HUDEP-2 (cell line): Measurements from ENCODE around the gene FGF12.
A peak's percentile ranks its signal among the peaks of the same experiment; 100 is the strongest.
"Not testable (repeated sequence)": the region's sequence is repeated elsewhere in the genome, so short reads cannot be mapped to it uniquely, and the experiment has no call there.

Experiments
- DNase-seq, 76 experiments: peaks; one replicate each; lab custom pipeline; 2025; ENCODE audit not compliant: unreplicated experiment in 76 of 76; lab: John Stamatoyannopoulos, UW

Gene FGF12

DNA sequence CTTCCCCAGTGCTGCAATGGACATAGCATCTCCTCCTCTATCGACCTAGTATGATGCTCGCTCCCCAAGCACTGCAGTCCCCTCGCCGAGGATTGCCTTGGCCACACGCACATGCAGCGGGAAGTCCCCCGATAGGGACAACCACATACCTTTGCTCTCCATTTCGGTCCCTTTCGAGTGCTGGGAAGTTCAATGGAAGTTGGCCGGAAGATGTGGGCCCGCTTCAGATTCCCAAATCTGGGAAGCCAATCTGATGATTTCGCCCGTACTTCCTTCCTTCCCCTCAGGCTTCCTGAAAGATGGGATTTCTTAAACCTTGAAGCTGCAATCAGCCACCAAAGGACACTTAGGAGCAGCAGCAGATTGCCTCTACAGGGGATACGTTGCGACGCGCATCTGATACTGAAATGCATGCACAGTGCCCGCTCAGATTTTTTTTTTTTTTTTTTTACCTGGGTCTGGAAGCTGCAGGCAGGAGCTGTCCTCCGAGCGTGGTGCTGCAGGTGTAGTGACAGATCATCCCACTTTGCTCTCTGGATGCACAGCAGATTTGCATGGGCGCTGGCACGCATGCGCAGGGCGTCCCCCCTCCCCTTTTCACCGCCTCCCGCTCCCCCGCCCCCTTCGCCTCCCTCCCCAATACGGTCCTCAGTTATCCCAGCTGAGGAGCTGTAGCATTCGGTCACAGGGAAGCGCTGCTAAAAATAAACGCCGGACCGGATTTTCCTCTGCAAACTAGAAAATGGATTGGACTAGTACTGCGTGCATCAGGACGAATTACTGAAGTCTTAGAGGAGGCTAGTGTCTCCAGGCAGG, at the start of gene FGF12:
FGF12 (minus strand) TSS at position 510 of the 816 bp plus-strand sequence.
- DNase-seq = no peak

DNA sequence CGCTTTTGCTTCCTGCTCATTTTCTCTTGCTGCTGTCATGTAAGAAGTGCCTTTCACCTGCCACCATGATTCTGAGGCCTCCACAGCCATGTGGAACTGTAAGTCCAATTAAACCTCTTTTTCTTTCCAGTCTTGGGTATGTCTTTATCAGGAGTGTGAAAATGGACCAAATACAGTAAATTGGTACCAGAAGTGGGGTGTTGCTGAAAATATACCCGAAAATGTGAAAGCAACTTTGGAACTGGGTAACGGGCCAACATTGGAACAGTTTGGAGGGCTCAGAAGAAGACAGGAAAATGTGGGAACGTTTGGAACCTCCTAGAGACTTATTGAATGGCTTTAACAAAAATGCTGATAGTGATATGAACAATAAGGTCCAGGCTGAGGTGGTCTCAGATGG, 47.0 kb upstream of the FGF12 start:
- DNase-seq = not testable (repeated sequence)

DNA sequence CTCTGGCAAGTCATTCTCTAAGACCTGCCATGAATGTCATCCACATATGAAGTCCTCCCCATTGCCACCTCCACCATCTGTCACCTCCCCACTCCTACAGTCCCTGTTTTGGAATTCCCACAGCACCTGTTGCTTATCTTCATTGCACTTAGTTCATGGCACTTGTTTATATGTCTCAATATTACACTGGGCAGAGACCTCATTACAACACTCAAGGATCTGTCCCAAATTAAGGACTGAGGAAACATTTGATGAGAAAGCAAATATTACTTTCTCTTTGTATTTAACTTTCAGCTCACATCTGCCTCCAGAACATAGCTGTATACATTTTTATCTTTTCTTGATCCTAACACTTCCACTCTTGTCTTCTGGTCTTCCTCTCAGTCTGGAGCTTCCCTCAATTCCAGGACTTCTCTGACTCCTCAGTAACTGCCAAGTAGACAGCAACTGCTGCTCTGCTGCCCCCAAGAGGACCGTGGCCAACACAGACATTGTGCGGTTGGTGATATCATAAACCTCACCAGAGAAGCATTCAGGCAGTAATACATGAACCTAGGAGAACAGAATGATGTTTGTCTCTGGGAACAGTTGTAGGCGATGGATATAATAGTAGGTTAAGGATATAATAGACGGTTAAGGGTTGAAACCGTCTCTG, 45.0 kb upstream of the FGF12 start:
- peak in 7 of 76 experiments; percentile 0 to 35 (median 4) for DNase-seq

DNA sequence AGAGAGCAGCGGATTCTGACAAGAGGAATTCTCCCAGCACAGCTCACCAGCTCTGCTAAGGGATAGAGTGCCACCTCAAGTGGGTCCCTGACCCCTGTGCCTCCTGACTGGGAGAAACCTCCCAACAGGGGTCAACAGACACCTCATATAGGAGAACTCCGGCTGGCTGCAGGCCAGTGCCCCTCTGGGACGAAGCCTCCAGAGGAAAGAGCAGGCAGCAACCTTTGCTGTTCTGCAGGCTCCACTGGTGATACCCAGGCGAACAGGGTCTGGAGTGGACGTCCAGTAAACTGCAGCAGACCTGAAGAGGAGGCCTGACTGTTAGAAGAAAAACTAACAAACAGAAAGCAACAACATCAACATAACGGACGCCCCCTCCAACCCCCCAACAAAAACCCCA, 31.3 kb upstream of the FGF12 start:
- DNase-seq = no peak

DNA sequence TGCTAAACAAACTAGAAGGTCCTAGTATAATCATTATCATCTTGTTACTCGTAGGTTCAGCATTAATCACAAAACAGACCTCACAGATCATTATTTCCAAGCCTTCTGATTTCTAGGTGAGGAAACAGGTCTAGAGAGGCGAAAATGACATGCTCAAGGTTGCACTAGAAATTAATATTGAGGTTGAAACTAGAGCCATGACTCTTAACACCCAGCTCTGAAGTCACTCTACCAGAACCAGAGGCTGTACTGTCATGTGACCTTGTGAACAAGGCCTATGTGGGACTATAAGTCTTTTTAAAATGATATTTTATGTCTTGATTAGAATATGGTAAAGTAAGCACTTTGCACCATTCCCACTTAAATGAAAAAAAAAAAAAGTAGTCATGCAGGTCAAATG, 23.8 kb upstream of the FGF12 start:
- no peak for DNase-seq

DNA sequence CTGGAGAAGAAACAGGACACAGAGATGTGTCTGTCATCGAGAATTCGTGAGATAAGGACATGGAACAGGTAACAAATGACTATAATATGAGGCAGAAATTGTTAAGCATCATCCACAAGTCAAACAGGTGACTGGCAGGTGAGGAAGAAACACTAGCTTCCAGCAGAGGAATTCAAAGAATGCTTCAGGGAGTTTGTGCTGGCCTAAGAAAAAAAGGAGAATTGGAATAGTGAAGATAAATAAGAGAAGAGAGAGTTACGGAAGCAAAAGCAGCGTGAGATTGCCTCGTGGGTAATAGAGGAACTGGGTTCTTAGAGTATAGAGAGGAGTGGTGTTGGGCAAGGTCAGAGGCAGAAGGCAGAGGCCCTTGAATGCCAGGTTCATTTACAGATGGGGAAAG, 22.9 kb upstream of the FGF12 start:
- DNase-seq = no peak

DNA sequence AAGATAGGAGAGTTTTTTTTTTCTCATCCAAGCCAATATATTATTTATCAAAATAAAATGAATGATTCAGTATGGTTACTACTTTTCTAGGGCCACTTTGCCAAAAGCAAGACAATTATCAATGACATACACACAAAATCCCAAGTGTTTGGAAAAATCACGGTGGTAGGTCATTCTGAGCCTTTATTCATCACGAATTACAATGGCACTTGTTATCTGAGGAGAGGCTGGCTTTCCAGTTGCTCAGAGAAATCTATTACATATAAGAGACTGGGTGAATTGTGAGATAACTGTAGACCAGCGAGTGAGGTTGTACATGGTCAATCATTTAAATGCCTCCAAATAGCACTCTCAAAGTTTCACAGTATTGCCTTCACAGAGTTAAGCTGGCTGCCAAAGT, 20.4 kb upstream of the FGF12 start:
- DNase-seq = no peak

DNA sequence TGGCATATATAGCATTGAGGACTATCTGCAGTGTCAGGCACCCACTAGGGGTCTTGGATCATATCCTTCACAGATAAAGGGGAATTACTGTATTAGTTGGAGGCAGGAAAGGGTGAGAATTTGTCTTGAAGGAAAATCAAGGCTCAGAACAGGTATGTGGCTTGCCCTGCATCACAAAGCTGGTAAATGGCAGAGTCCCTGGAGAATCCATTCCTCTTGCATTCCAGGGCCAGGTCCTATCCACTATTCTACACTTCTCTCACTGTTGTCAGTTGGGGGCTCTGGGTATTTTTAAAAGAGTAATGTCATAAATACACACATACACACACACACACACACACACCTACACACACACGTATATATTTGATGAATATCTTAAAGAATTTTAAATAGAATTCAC, 19.8 kb upstream of the FGF12 start:
- DNase-seq = no peak

DNA sequence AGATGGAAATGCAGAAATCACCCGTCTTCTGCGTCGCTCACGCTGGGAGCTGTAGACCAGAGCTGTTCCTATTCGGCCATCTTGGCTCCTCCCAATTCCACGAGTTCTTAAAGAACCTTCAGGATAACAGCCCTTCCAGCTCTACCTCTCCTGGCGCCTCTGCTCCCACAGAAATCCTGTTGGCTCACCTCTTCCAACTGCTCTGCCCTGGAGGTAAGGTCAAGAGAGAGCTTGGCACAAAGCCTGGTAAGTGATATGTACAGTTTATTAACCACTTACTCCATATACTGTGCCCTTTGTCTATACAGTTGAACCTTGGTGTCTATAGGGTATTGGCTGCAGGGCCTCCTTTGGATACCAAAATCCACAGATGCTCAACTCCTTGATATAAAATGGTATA, 17.8 kb upstream of the FGF12 start:
- no peak for DNase-seq

DNA sequence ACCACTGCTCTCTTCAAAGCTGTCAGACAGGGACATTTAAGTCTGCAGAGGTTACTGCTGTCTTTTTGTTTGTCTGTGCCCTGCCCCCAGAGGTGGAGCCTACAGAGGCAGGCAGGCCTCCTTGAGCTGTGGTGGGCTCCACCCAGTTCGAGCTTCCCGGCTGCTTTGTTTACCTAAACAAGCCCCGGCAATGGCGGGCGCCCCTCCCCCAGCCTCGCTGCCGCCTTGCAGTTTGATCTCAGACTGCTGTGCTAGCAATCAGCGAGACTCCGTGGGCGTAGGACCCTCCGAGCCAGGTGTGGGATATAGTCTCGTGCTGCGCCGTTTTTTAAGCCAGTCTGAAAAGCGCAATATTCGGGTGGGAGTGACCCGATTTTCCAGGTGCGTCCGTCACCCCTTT, 17.3 kb upstream of the FGF12 start:
- not testable (repeated sequence) for DNase-seq

DNA sequence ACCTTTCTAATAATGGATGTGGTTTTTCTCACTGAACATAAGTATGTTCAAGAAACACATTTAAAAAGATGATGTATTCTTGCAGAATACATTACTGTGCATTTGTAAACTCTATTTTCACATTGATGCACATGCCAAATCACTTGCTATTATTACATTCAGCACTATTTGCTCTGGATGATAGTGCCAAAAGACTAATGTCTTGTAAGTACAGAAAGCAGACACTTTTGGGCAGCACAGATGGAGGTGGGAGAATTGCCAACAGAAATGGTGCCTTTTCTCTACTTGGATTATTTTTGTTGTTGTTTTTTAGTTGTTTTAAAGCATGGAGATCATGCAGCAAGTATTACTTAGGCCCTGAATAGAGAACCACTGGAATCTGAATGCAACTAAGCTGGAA, 10.2 kb upstream of the FGF12 start:
- DNase-seq = no peak

DNA sequence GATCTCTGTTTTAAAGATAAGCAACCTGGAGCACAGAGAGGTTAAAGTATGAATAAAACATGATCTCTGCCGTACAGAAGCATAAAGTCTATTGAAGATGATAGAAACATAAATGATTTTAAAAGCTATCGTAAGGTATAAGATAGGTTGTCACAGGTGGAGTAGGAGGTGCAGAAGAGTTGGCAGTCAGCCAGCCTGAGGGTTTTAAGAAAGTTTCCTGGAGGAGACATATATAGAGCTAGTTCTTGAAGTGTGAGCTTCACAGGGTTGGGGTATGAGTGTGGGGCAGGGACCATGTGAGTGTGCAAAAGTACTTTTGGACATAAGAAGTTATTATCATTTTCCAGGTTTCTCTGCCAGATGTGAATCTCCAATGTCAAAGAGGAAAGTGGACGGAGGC, 3.9 kb upstream of the FGF12 start:
- no peak for DNase-seq

DNA sequence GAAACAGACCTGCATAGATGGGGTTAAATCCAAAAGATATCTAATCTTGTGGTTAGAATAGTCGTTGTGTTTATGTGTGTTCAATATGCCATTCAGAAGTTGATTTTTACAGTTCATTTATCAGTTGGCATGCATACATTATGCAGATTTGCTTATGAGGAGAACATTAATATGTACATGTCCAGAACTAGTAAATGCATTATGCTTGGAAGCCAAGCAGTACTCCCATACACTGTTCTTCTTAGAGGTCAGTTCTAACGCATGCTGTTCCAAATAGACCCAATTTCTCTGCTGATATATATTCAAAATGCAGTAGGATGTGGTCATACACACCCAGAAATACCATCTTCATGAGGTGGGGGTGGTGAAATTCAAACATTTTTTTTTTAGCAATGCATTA, 956 bp downstream of the FGF12 start:
- DNase-seq = no peak

DNA sequence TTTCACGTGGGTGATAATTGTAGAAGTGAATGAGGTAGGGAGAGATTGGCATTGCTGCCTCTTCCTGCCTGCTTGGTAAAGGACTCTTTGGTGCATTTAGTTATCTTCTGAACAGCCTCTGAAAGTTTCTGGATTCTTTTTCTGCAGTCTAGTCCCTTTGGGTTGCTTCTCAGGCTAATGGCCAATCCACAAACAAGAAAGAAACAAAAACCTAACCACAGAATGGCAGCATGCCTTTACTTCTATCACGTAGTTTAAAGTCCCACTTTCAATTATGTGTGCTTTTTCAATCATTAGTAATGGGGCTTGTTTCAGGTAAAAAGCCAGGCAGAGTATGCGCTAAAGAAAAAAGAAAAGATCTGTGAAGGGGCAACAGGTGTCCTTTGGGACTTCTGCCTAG, 7.4 kb downstream of the FGF12 start:
- no peak for DNase-seq

DNA sequence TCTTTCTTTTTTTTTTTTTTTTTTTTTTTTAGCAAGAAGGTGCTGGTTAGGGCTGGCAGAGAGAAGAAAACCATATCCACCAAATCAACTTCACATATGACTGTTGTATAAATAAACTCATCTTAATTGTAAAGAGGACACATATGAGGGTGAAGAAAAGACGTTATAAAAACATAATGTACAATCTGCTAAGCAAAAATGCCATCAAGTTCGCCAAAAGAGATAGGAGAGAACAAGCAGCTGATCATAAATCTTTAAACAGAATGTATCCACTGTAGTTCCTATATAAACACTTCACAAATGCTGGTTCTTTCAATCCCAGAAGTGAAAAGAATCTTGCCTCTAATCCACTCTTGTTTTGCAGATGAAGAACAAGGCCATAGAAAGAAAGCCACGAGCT, 9.2 kb downstream of the FGF12 start:
- no peak for DNase-seq

DNA sequence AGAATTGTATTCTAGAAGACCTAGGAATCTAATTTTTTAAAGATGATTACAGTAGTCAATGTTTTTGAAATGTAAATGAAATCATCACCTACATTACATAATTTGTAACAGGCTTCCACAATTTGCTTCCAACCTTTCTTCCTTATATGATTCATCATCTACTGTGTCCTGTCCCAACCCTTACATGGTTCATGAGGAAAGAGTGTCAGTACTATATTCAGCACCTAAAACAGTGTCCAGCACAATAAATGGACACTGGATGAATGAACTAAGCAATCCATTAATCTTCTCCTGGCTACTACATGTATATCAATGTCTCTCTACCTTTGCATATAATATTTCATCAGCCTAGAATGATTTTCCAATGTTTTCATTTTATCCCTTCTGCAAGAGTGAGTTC, 12.2 kb downstream of the FGF12 start:
- no peak for DNase-seq

DNA sequence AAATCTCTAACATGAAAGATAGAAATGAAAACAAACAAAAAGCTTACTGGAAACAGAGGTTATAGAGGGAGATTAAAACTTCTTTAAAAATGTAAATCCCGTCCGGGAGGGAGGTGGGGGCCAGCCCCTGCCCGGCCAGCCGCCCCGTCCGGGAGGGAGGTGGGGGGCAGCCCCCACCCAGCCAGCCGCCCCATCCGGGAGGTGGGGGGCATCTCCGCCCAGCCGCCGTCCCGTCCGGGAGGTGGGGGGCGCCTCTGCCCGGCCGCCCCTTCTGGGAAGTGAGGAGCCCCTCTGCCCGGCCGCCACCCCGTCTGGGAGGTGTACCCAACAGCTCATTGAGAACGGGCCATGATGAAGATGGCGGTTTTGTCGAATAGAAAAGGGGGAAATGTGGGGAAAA, 16.2 kb downstream of the FGF12 start:
- not testable (repeated sequence) for DNase-seq

DNA sequence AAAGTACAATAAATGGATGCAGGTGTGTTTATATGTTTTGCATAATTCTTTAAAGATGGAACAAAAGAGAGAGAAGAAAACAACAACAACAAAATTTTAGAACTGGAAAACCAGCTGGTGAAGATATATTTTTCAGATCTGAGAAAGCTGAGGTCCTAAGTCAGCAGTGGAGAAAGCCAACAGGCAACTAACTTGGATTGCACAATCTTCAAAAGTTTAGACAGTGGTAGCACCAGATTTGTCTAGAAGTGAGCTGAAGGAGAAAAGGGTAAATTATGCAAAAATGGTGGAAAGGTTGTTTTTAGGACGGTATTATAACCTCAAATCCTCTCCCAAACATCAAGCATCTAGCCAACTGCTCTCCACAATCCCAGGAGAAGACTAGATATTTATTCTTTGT, 17.0 kb downstream of the FGF12 start:
- DNase-seq = no peak

DNA sequence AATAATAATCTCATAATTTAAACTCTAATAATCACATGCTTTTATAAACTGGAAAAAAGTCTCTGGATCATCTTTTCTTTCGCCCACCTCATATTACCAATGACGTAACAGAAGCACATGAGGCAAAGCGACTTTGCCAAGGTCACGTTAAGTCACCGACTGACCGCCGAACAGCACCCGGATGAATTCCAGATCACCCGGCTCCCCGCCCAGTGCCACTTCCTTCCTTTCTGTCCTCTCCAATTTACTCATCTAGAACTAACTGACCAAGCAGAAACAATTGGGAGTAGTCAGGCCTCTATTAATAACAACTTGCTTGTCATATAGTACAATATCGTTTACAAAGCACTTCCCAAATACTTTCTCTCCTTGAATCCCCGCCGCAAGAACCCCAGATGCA, 21.1 kb downstream of the FGF12 start:
- no peak for DNase-seq

DNA sequence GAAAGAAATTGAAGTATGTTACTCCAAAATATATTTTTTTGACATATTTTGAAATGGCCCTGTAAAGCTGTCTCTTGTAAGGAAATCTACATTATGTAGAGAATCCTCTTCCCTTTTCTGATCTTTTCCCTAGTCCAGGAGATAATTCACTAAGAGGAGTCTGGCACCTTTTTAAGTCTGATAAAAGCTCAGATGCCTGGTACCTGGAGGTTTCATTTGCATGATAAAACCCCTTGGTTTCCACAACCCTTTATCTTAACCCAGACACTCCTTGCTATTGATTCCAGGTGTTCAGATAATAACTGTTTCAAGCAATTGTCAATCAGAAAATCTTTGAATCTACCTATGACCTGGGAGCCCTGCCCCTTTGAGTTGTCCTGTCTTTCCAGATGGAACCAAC, 26.5 kb downstream of the FGF12 start:
- DNase-seq = no peak

DNA sequence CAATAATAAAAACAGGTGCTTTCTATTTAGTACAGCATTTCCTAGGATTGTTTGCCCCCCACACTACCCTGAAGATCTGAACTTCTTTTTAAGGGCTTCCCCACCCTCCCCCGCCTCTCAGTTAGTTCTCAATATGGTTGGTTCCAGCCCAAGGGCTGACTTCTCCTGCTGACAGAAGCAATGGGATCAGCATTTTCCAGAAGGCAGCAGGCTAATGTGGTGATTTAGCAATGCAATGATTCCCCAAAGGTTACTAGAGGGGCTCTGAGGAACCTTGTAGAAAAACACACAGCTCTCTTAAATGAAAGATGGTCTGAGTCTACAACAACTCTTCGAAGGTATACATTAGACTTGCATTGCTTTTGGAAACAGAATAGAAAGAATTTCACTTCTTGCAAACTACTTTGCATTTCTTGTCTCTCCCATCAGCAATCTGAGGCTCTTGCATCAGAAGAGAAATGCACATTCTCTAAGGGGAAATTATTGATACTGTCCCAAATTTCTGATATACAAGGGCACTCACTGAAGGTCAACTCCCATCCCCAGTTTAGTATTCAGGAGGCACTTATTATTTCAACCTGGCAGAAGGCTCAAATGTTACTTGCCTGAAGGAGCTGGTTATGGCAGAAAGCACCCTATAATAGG, 30.3 kb downstream of the FGF12 start:
- no peak for DNase-seq
